ENCODE data around the gene METTL24.

- no peak for TF ChIP-seq CTCF (IDR thresholded peaks at IDR 0.05; ENCODE audit: low read depth, low read length, missing input control)
- no peak for TF ChIP-seq JUND (IDR thresholded peaks at IDR 0.05)
- no peak for TF ChIP-seq EGR1 (IDR thresholded peaks at IDR 0.05; ENCODE audit: low read depth in 2 of 2)
- no peak for TF ChIP-seq ZBTB33 (IDR thresholded peaks at IDR 0.05)
- TF ChIP-seq RXRA (IDR thresholded peaks at IDR 0.05) = no peak
These were observed 28.8 kb downstream of the METTL24 start for GRCh38 chr6:110329348-110329713.
